ENCODE results near the gene SEPTIN11. TPM values are rescaled to one million over a fixed set of nuclear protein-coding genes. Genes with fewer than 3 reads are reported as not detected.

Gene SEPTIN11
- polyA plus RNA-seq, 1 donor (not counting 4 experiments of a cell fraction or from before 2014, with no cell fraction given) = 99.3 TPM

- Histone ChIP-seq H3K27ac (ENCODE audit: control insufficient read depth, insufficient read depth, low read length) (no peak overlapping the region), H3K9ac (ENCODE audit: control insufficient read depth, extremely low read depth, insufficient read depth, low read length) (no peak overlapping the region), H3K36me3 (ENCODE audit: control insufficient read depth in 2 of 2, extremely low read depth in 1 of 2, insufficient read depth in 2 of 2, low read length in 2 of 2) (no peaks in the 10 kb centered on the region), H4K20me1 (ENCODE audit: control insufficient read depth, extremely low read depth, insufficient read depth, low read length) (no peaks in the 10 kb centered on the region), H3K9me3 (ENCODE audit: control insufficient read depth, low read depth, low read length) (no peaks in the 10 kb centered on the region), H3K4me1 (ENCODE audit: control insufficient read depth, extremely low read depth, insufficient read depth, low read length) (peaks cover 11% of the 10 kb centered on the region), H3K27me3 (ENCODE audit: control insufficient read depth, extremely low read depth, insufficient read depth, low read length) (no peaks in the 10 kb centered on the region), H3K4me2 (ENCODE audit: control insufficient read depth, extremely low read depth, insufficient read depth, low read depth, low read length) (peak overlapping the region; percentile 13), H3K9me1 (ENCODE audit: control insufficient read depth, extremely low read depth, insufficient read depth, low read length) (no peaks in the 10 kb centered on the region), H3K79me2 (ENCODE audit: control insufficient read depth, insufficient read depth, low read length) (no peaks in the 10 kb centered on the region), H2AFZ (ENCODE audit: control insufficient read depth, low read length) (no peak overlapping the region), H3K4me3 (ENCODE audit: control insufficient read depth in 2 of 3, extremely low read depth in 1 of 3, insufficient read depth in 2 of 3, low read depth in 1 of 3, low read length in 3 of 3) (no peak overlapping the region)
- FAIRE-seq = no peak
- TF ChIP-seq EZH2 (IDR thresholded peaks at IDR 0.05; ENCODE audit: low read length) (no peak), CTCF (optimal IDR thresholded peaks at IDR 0.05 in 1 of 3, IDR thresholded peaks at IDR 0.05 in 1 of 3, conservative IDR thresholded peaks at IDR 0.05 in 1 of 3; ENCODE audit: extremely low read depth in 1 of 3, insufficient read depth in 2 of 3, low read length in 3 of 3) (no peak)
- no peak for DNase-seq (ENCODE audit: low read depth, low spot score)
- dilution Hi-C loops (cut with MboI; ENCODE audit: extremely low pct_ligation_motif_present, low sequenced_read_pairs) = no loop called here
Measured at GRCh38 chr4:76930685-76931084, 18.9 kb upstream of the SEPTIN11 start.

GRCh38 chr4:76931087-76931486 is 18.5 kb upstream of the SEPTIN11 start:
- H3K36me3 ChIP-seq (ENCODE audit: control insufficient read depth in 2 of 2, extremely low read depth in 1 of 2, insufficient read depth in 2 of 2, low read length in 2 of 2) = no peaks in the 10 kb centered on the region
- DNase-seq (ENCODE audit: low read depth, low spot score) = peak; percentile 66
- H3K79me2 ChIP-seq (ENCODE audit: control insufficient read depth, insufficient read depth, low read length) = no peaks in the 10 kb centered on the region
- no peak overlapping the region for H2AFZ ChIP-seq (ENCODE audit: control insufficient read depth, low read length)
- dilution Hi-C loops (cut with MboI; ENCODE audit: extremely low pct_ligation_motif_present, low sequenced_read_pairs) = no loop called here
- peaks cover 11% of the 10 kb centered on the region for H3K4me1 ChIP-seq (ENCODE audit: control insufficient read depth, extremely low read depth, insufficient read depth, low read length)
- H3K4me3 ChIP-seq (ENCODE audit: control insufficient read depth in 2 of 3, extremely low read depth in 1 of 3, insufficient read depth in 2 of 3, low read depth in 1 of 3, low read length in 3 of 3) = no peak overlapping the region
- no peak overlapping the region for H3K4me2 ChIP-seq (ENCODE audit: control insufficient read depth, extremely low read depth, insufficient read depth, low read depth, low read length)
- no peaks in the 10 kb centered on the region for H3K27me3 ChIP-seq (ENCODE audit: control insufficient read depth, extremely low read depth, insufficient read depth, low read length)
- no peaks in the 10 kb centered on the region for H4K20me1 ChIP-seq (ENCODE audit: control insufficient read depth, extremely low read depth, insufficient read depth, low read length)
- peak; percentile 87 for FAIRE-seq
- no peaks in the 10 kb centered on the region for H3K9me1 ChIP-seq (ENCODE audit: control insufficient read depth, extremely low read depth, insufficient read depth, low read length)
- no peaks in the 10 kb centered on the region for H3K9me3 ChIP-seq (ENCODE audit: control insufficient read depth, low read depth, low read length)
- H3K9ac ChIP-seq (ENCODE audit: control insufficient read depth, extremely low read depth, insufficient read depth, low read length) = no peak overlapping the region
- no peak for TF ChIP-seq CTCF (optimal IDR thresholded peaks at IDR 0.05 in 1 of 3, IDR thresholded peaks at IDR 0.05 in 1 of 3, conservative IDR thresholded peaks at IDR 0.05 in 1 of 3; ENCODE audit: extremely low read depth in 1 of 3, insufficient read depth in 2 of 3, low read length in 3 of 3)
- TF ChIP-seq EZH2 (IDR thresholded peaks at IDR 0.05; ENCODE audit: low read length) = no peak
- H3K27ac ChIP-seq (ENCODE audit: control insufficient read depth, insufficient read depth, low read length) = no peak overlapping the region

Data from keratinocyte (primary cell).